SK-N-MC (cell line): ENCODE data around the gene ARMH2.

Source experiments
- EZH2 ChIP-seq: fragments of 200-600 bp; sonication (generic); IDR thresholded peaks from one replicate; pipeline ENCODE4 v1.6.1; 2017; ENCODE audit warnings: antibody characterized with exemption
- FOXP2 ChIP-seq: optimal IDR thresholded peaks from 2 replicates; pipeline ENCODE3; 2011; ENCODE audit warnings: mild to moderate bottlenecking, moderate library complexity; ENCODE audit not compliant: insufficient read depth; ENCODE audit errors: extremely low read length, control extremely low read depth
- POLR2AphosphoS5 ChIP-seq: IDR thresholded peaks from 2 replicates; pipeline ENCODE4 v1.6.1; 2012; ENCODE audit warnings: mild to moderate bottlenecking, low read depth, low read length, borderline replicate concordance

DNA sequence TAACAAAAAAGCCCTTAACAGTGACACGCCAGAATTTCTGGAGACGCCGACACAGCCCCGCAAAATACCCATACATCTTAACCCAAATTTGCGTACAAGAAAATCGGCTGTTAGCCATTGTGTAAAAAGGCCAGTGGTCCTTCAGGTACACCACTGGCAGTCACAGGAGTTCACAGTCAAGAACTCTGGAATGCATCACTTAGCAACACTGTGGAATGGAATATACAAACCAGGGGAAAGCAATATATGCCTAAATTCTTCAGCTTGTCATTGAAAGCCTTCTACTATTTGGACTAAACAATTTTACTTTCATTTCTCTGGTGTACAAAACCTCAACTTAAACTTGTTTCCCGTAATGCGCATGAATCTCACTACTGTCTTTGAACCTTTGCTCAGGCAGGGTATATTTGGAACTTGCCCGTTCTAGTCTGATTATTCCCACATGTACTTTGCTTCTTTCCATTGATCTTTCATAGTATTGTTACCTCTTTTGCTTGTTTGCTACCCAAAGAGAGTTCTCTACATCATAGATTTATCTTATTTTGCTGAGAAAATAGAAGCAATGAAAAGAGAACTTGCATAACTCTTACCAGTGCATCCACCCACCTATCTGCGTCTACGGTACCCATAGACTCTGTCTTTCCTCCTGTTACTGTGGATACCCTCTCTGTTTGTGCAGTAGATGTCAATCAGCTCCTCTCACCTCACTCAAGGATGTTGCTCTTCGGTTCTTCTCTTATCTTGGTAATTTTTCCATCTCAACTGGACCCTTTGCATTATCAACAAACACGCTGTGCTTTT, at the start of gene ARMH2:
- TF ChIP-seq POLR2AphosphoS5 = no peak
- TF ChIP-seq EZH2 = no peak
- TF ChIP-seq FOXP2 = no peak
